Thyroid gland (tissue), 4 donors: ENCODE data around the gene GSG1L.

Source experiments
- POLR2A ChIP-seq, 2 donors: fragments of 450-650 bp; IDR thresholded peaks; one replicate each; pipeline ENCODE4 v1.6.1; 2017; ENCODE audit warnings: antibody characterized with exemption in 2 of 2, mild to moderate bottlenecking in 2 of 2, moderate library complexity in 1 of 2
- TF ChIP-seq, protein P1 (sequence below), 6 experiments: fragments of 200-600 bp in 3 of 6; fragments of 450-650 bp in 3 of 6; sonication (generic) in 3 of 6; IDR thresholded peaks; one replicate each; pipeline ENCODE4 v1.5.1; 2016 to 2019; ENCODE audit warnings: antibody characterized with exemption in 6 of 6, mild to moderate bottlenecking in 2 of 6, inconsistent platforms in 1 of 6, moderate library complexity in 1 of 6

DNA sequence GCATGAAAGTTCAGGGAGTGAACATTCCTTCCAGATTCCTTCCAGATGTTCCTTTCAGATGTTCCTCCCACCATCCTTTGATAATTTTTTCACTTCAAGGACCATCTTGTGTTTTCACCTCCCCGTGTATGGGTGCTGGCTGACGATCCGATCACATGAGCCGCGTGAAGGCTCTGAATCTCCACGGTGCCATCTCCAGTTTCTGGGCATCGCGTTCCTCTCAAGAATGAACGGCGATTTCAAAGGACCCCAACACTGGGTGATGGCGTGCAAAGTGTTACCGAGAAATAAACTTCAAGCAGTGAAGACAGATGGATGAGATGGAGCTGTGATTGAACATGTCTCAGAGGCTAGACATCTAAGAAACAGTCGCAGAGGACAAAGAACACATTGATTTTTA lies 245.3 kb downstream of the GSG1L start:
- TF ChIP-seq POLR2A (IDR thresholded peaks at IDR 0.05): no peak
- TF ChIP-seq, protein P1, sequence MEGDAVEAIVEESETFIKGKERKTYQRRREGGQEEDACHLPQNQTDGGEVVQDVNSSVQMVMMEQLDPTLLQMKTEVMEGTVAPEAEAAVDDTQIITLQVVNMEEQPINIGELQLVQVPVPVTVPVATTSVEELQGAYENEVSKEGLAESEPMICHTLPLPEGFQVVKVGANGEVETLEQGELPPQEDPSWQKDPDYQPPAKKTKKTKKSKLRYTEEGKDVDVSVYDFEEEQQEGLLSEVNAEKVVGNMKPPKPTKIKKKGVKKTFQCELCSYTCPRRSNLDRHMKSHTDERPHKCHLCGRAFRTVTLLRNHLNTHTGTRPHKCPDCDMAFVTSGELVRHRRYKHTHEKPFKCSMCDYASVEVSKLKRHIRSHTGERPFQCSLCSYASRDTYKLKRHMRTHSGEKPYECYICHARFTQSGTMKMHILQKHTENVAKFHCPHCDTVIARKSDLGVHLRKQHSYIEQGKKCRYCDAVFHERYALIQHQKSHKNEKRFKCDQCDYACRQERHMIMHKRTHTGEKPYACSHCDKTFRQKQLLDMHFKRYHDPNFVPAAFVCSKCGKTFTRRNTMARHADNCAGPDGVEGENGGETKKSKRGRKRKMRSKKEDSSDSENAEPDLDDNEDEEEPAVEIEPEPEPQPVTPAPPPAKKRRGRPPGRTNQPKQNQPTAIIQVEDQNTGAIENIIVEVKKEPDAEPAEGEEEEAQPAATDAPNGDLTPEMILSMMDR (IDR thresholded peaks at IDR 0.05): no peak
